HEK293 (cell line): ENCODE measurements around the gene TIGAR.

Experiments
- CTCF ChIA-PET: fragments of 350-600 bp; formaldehyde crosslinking; extraction: SDS; loops from one replicate; lab custom pipeline; 2021; ENCODE audit warnings: antibody characterized with exemption; lab: Yijun Ruan, JAX
- POLR2A ChIA-PET: fragments of 300-600 bp; formaldehyde crosslinking; extraction: SDS; loops from one replicate; lab custom pipeline; 2020; ENCODE audit warnings: antibody characterized with exemption, inconsistent platforms; lab: Yijun Ruan, JAX
- H3K27ac ChIP-seq: fragments of 200-500 bp; sonication (Bioruptor generic); 2 replicates; pipeline ENCODE4 v1.5.1; 2014; ENCODE audit warnings: low read depth, low read length, control low read depth, inconsistent platforms; ENCODE audit errors: extremely low read depth
- H3K36me3 ChIP-seq, 2 experiments: fragments of 200-500 bp in 1 of 2; sonication (Bioruptor generic) in 1 of 2; 1 replicate in 1 of 2; 2 replicates in 1 of 2; pipeline ENCODE4 v1.5.1; 2014 to 2017; ENCODE audit warnings: inconsistent platforms in 2 of 2, low read length in 2 of 2; ENCODE audit not compliant: control insufficient read depth in 2 of 2, insufficient read depth in 1 of 2
- H3K4me1 ChIP-seq: fragments of 200-500 bp; sonication (Bioruptor generic); 2 replicates; pipeline ENCODE4 v1.5.1; 2014; ENCODE audit warnings: mild to moderate bottlenecking, low read length, inconsistent platforms; ENCODE audit not compliant: control insufficient read depth, insufficient read depth
- H3K4me3 ChIP-seq: 2 replicates; pipeline ENCODE4 v1.5.1; 2011; ENCODE audit warnings: low read depth, mild to moderate bottlenecking, control low read depth, low read length, moderate library complexity
- H3K9me3 ChIP-seq: fragments of 200-500 bp; sonication (Bioruptor generic); 2 replicates; pipeline ENCODE4 v1.5.1; 2014; ENCODE audit warnings: low read depth, low read length, inconsistent platforms; ENCODE audit not compliant: control insufficient read depth, insufficient read depth
- SP7 ChIP-seq: fragments of 450-650 bp; formaldehyde crosslinking; IDR thresholded peaks from 2 replicates; pipeline ENCODE4 v1.5.1; 2016; ENCODE audit warnings: missing biosample characterization, missing genetic modification characterization
- ZNF19 ChIP-seq: fragments of 450-650 bp; formaldehyde crosslinking; IDR thresholded peaks from 2 replicates; pipeline ENCODE4; 2016; ENCODE audit warnings: missing biosample characterization, missing genetic modification characterization, low read depth
- ZNF202 ChIP-seq: fragments of 450-650 bp; formaldehyde crosslinking; IDR thresholded peaks from 2 replicates; pipeline ENCODE4 v1.5.1; 2016; ENCODE audit warnings: missing biosample characterization, missing genetic modification characterization, borderline replicate concordance
- ZNF211 ChIP-seq: fragments of 450-650 bp; formaldehyde crosslinking; IDR thresholded peaks from 2 replicates; pipeline ENCODE4 v1.5.1; 2016; ENCODE audit warnings: low read depth, missing biosample characterization, missing genetic modification characterization
- ZNF394 ChIP-seq: fragments of 450-650 bp; formaldehyde crosslinking; IDR thresholded peaks from 2 replicates; pipeline ENCODE4 v1.5.1; 2016; ENCODE audit warnings: missing biosample characterization, missing genetic modification characterization, mild to moderate bottlenecking, moderate library complexity, borderline replicate concordance
- ZNF423 ChIP-seq: fragments of 450-650 bp; formaldehyde crosslinking; IDR thresholded peaks from 2 replicates; pipeline ENCODE4 v1.5.1; 2016; ENCODE audit warnings: missing biosample characterization, missing genetic modification characterization
- ZNF529 ChIP-seq: fragments of 450-650 bp; formaldehyde crosslinking; IDR thresholded peaks from 2 replicates; pipeline ENCODE4 v1.5.1; 2017; ENCODE audit warnings: missing genetic modification characterization, missing biosample characterization; ENCODE audit not compliant: insufficient replicate concordance
- ZNF549 ChIP-seq: fragments of 450-650 bp; IDR thresholded peaks from 2 replicates; pipeline ENCODE4 v1.5.1; 2018; ENCODE audit warnings: missing biosample characterization, missing genetic modification characterization, mild to moderate bottlenecking, inconsistent platforms, moderate library complexity
- ZNF558 ChIP-seq: fragments of 450-650 bp; formaldehyde crosslinking; IDR thresholded peaks from 2 replicates; pipeline ENCODE4 v1.5.1; 2016; ENCODE audit warnings: missing biosample characterization, missing genetic modification characterization
- ZNF629 ChIP-seq: fragments of 450-650 bp; formaldehyde crosslinking; IDR thresholded peaks from 2 replicates; pipeline ENCODE4 v1.5.1; 2017; ENCODE audit warnings: missing biosample characterization, missing genetic modification characterization
- ZNF664 ChIP-seq: fragments of 450-650 bp; formaldehyde crosslinking; IDR thresholded peaks from 2 replicates; pipeline ENCODE4 v1.5.1; 2016; ENCODE audit warnings: missing biosample characterization, missing genetic modification characterization
- ZNF777 ChIP-seq: fragments of 450-650 bp; formaldehyde crosslinking; IDR thresholded peaks from 2 replicates; pipeline ENCODE4 v1.5.1; 2017; ENCODE audit warnings: missing biosample characterization, missing genetic modification characterization, borderline replicate concordance
- ZNF837 ChIP-seq: fragments of 450-650 bp; formaldehyde crosslinking; IDR thresholded peaks from 2 replicates; pipeline ENCODE4 v1.5.1; 2016; ENCODE audit warnings: missing biosample characterization, missing genetic modification characterization
- ZSCAN16 ChIP-seq: fragments of 450-650 bp; formaldehyde crosslinking; IDR thresholded peaks from 2 replicates; pipeline ENCODE4 v1.5.1; 2016; ENCODE audit warnings: missing biosample characterization, missing genetic modification characterization
- TF ChIP-seq, protein P1 (sequence below): fragments of 450-650 bp; formaldehyde crosslinking; IDR thresholded peaks from 2 replicates; pipeline ENCODE4 v1.5.1; 2016; ENCODE audit warnings: missing biosample characterization, missing genetic modification characterization, borderline replicate concordance
- TF ChIP-seq, protein P2 (sequence below): fragments of 450-650 bp; formaldehyde crosslinking; IDR thresholded peaks from 2 replicates; pipeline ENCODE4 v1.5.1; 2016; ENCODE audit warnings: missing biosample characterization, missing genetic modification characterization
- TF ChIP-seq, protein P3 (sequence below): fragments of 450-650 bp; formaldehyde crosslinking; IDR thresholded peaks from 2 replicates; pipeline ENCODE4 v1.5.1; 2016; ENCODE audit warnings: missing biosample characterization, missing genetic modification characterization
- TF ChIP-seq, protein P4 (sequence below): fragments of 450-650 bp; formaldehyde crosslinking; IDR thresholded peaks from 2 replicates; pipeline ENCODE4 v1.5.1; 2016; ENCODE audit warnings: missing biosample characterization, missing genetic modification characterization, borderline replicate concordance

Gene TIGAR, protein sequence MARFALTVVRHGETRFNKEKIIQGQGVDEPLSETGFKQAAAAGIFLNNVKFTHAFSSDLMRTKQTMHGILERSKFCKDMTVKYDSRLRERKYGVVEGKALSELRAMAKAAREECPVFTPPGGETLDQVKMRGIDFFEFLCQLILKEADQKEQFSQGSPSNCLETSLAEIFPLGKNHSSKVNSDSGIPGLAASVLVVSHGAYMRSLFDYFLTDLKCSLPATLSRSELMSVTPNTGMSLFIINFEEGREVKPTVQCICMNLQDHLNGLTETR

DNA sequence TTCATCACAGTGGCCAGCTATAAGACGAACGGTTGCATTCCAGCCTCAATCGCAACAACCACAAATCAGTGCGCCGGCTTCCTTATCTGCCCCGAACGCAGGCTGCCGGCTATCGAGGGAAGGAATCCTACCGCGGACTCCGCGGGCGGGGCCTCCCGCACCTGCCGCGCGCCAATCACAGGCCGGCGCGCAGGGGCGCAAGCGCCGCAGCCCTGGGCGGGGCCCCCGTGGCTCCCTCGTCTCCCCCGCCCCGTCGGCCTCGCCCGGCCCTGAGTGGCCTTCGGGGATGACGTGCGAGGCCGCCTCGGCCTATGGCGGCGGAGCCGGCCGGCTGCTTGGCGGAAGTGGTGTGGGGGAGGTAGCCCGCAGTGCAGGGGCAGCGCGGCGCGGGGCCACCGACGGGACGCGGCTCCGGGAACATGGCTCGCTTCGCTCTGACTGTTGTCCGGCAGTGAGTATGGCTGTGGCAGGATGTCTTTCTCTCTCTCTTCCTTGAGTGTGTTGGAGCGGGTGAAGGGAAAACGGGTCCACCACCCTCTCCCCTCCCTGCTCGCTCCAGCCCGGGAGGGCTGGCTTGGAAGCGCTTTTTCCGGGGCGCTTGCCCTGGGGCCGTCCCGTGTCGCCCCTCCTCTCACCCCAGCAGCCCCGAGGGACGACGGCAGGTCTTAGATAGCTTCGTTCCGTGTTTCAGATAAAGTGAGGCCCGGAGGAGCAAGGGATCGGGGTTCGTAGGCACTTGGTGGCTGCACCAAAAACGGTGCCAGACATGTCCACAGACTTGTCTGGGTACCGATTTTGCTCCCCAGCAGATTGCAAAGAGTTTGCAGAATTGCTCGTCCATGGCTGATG lies at the start of gene TIGAR:
TIGAR (plus strand) TSS at position 361 of the 849 bp plus-strand sequence; CDS start at position 420, 59 bp downstream.
- H3K27ac ChIP-seq = peak within 1 kb of the TSS; percentile 79
- peaks cover 3% of the 10 kb centered on the region; the same call in 1 of the 2 replicates for H3K4me1 ChIP-seq
- ChIA-PET POLR2A (interaction anchor here (1.5 to 1.9 kb wide), 2 partner anchors 44 to 48 kb away, joined by 4 to 9 read pairs; partner anchors contain the start of gene CCND2), CTCF (interaction anchor here (0.6 to 1.3 kb wide), 3 partner anchors 15 to 1425 kb away, joined by 3 read pairs; no protein-coding TSS in a partner anchor)
- H3K9me3 ChIP-seq = no peaks in the 10 kb centered on the region
- peaks cover 3 to 9% of the 10 kb centered on the region in 2 experiments; a peak in 2 of 3 replicates for H3K36me3 ChIP-seq
- H3K4me3 ChIP-seq = peak within 1 kb of the TSS; percentile 67
- TF ChIP-seq, protein P1, sequence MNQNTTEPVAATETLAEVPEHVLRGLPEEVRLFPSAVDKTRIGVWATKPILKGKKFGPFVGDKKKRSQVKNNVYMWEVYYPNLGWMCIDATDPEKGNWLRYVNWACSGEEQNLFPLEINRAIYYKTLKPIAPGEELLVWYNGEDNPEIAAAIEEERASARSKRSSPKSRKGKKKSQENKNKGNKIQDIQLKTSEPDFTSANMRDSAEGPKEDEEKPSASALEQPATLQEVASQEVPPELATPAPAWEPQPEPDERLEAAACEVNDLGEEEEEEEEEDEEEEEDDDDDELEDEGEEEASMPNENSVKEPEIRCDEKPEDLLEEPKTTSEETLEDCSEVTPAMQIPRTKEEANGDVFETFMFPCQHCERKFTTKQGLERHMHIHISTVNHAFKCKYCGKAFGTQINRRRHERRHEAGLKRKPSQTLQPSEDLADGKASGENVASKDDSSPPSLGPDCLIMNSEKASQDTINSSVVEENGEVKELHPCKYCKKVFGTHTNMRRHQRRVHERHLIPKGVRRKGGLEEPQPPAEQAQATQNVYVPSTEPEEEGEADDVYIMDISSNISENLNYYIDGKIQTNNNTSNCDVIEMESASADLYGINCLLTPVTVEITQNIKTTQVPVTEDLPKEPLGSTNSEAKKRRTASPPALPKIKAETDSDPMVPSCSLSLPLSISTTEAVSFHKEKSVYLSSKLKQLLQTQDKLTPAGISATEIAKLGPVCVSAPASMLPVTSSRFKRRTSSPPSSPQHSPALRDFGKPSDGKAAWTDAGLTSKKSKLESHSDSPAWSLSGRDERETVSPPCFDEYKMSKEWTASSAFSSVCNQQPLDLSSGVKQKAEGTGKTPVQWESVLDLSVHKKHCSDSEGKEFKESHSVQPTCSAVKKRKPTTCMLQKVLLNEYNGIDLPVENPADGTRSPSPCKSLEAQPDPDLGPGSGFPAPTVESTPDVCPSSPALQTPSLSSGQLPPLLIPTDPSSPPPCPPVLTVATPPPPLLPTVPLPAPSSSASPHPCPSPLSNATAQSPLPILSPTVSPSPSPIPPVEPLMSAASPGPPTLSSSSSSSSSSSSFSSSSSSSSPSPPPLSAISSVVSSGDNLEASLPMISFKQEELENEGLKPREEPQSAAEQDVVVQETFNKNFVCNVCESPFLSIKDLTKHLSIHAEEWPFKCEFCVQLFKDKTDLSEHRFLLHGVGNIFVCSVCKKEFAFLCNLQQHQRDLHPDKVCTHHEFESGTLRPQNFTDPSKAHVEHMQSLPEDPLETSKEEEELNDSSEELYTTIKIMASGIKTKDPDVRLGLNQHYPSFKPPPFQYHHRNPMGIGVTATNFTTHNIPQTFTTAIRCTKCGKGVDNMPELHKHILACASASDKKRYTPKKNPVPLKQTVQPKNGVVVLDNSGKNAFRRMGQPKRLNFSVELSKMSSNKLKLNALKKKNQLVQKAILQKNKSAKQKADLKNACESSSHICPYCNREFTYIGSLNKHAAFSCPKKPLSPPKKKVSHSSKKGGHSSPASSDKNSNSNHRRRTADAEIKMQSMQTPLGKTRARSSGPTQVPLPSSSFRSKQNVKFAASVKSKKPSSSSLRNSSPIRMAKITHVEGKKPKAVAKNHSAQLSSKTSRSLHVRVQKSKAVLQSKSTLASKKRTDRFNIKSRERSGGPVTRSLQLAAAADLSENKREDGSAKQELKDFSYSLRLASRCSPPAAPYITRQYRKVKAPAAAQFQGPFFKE = no peak
- peak; percentile 18; the same call in 1 of the 2 replicates for TF ChIP-seq ZNF394 (tag by site-specific recombination)
- TF ChIP-seq ZNF549 = no peak
- no peak for TF ChIP-seq ZNF837
- TF ChIP-seq ZNF19 (tag by site-specific recombination) = no peak
- TF ChIP-seq ZNF777 (tag by site-specific recombination) = peak; percentile 82; the same call in 1 of the 2 replicates
- TF ChIP-seq ZNF423 (tag by site-specific recombination) = no peak
- TF ChIP-seq, protein P2, sequence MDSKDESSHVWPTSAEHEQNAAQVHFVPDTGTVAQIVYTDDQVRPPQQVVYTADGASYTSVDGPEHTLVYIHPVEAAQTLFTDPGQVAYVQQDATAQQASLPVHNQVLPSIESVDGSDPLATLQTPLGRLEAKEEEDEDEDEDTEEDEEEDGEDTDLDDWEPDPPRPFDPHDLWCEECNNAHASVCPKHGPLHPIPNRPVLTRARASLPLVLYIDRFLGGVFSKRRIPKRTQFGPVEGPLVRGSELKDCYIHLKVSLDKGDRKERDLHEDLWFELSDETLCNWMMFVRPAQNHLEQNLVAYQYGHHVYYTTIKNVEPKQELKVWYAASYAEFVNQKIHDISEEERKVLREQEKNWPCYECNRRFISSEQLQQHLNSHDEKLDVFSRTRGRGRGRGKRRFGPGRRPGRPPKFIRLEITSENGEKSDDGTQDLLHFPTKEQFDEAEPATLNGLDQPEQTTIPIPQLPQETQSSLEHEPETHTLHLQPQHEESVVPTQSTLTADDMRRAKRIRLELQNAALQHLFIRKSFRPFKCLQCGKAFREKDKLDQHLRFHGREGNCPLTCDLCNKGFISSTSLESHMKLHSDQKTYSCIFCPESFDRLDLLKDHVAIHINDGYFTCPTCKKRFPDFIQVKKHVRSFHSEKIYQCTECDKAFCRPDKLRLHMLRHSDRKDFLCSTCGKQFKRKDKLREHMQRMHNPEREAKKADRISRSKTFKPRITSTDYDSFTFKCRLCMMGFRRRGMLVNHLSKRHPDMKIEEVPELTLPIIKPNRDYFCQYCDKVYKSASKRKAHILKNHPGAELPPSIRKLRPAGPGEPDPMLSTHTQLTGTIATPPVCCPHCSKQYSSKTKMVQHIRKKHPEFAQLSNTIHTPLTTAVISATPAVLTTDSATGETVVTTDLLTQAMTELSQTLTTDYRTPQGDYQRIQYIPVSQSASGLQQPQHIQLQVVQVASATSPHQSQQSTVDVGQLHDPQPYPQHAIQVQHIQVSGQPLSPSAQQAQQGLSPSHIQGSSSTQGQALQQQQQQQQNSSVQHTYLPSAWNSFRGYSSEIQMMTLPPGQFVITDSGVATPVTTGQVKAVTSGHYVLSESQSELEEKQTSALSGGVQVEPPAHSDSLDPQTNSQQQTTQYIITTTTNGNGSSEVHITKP (tag by site-specific recombination) = no peak
- TF ChIP-seq ZNF202 = peak; percentile 94
- TF ChIP-seq ZNF211 = no peak
- no peak for TF ChIP-seq ZNF664 (tag by site-specific recombination)
- TF ChIP-seq, protein P3, sequence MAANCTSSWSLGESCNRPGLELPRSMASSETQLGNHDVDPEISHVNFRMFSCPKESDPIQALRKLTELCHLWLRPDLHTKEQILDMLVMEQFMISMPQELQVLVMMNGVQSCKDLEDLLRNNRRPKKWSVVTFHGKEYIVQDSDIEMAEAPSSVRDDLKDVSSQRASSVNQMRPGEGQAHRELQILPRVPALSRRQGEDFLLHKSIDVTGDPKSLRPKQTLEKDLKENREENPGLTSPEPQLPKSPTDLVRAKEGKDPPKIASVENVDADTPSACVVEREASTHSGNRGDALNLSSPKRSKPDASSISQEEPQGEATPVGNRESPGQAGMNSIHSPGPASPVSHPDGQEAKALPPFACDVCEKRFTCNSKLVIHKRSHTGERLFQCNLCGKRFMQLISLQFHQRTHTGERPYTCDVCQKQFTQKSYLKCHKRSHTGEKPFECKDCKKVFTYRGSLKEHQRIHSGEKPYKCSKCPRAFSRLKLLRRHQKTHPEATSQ (tag by site-specific recombination) = no peak
- no peak for TF ChIP-seq ZSCAN16 (tag by site-specific recombination)
- TF ChIP-seq ZNF558 (tag by site-specific recombination) = no peak
- TF ChIP-seq ZNF529 (tag by site-specific recombination) = no peak
- peak; percentile 56 for TF ChIP-seq SP7 (tag by site-specific recombination)
- TF ChIP-seq, protein P4, sequence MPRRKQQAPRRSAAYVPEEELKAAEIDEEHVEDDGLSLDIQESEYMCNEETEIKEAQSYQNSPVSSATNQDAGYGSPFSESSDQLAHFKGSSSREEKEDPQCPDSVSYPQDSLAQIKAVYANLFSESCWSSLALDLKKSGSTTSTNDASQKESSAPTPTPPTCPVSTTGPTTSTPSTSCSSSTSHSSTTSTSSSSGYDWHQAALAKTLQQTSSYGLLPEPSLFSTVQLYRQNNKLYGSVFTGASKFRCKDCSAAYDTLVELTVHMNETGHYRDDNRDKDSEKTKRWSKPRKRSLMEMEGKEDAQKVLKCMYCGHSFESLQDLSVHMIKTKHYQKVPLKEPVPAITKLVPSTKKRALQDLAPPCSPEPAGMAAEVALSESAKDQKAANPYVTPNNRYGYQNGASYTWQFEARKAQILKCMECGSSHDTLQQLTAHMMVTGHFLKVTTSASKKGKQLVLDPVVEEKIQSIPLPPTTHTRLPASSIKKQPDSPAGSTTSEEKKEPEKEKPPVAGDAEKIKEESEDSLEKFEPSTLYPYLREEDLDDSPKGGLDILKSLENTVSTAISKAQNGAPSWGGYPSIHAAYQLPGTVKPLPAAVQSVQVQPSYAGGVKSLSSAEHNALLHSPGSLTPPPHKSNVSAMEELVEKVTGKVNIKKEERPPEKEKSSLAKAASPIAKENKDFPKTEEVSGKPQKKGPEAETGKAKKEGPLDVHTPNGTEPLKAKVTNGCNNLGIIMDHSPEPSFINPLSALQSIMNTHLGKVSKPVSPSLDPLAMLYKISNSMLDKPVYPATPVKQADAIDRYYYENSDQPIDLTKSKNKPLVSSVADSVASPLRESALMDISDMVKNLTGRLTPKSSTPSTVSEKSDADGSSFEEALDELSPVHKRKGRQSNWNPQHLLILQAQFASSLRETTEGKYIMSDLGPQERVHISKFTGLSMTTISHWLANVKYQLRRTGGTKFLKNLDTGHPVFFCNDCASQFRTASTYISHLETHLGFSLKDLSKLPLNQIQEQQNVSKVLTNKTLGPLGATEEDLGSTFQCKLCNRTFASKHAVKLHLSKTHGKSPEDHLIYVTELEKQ (tag by site-specific recombination) = no peak
- peak; percentile 51; the same call in 1 of the 2 replicates for TF ChIP-seq ZNF629 (tag by site-specific recombination)
